IPS-NIHi7 (cell line): ENCODE results near the gene ZFP57.

Source experiments
- DNase-seq: peaks from one replicate; pipeline ENCODE4 v3.0.0; 2012; ENCODE audit warnings: mixed read lengths; ENCODE audit errors: extremely low spot score

Gene ZFP57

GRCh38 chr6:29656157-29656556 is 24.8 kb downstream of the ZFP57 start:
- DNase-seq: no peak

DNA sequence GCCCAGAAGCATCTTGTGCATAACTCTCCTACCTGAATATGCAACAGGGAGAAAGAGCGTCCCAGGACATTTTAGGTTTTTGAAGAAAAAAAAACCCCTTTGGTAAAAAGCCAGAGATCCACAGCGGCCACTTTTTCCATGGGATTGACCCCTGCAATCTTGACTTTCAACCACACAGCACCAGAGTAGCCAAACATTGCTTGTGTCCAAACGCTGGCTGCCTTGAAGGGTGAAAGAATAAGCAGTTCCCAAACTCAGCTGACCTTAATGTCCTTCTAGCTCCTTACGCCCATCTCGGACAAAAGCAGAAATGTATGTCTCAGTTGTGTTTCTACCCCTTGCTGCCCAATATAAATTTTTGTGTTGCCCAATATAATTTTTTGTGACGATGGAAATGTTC is 25.3 kb downstream of the ZFP57 start:
- no peak for DNase-seq

DNA sequence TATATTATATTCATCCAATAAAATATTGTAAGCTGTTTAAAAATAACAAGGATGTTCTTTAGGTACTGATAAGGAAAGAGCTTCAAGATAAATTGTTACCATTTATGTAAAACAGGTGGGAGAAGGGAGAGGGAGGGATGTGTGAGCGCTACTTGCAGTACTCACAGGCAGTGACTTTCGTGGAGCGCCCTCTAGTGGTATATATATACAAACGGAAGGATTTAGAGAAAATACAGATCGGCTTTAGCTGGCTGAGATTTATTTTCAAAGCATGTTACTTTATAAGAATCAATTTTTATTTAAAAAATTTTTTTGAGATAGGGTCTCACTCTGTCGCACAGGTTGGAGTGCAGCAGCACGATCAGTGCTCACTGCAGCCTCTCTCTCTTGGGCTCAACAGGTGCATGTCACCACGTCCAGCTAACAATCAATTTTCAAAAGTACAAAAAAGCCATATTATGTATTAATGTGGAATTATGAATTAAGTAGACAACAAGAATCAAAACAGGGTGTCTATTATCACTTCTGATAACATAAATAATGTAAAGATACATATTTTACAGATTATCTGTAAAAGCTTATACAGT is 27.4 kb downstream of the ZFP57 start:
- peak; percentile 61 for DNase-seq

- DNase-seq: no peak
Observed at GRCh38 chr6:29652198-29652584, 28.8 kb downstream of the ZFP57 start.

- no peak for DNase-seq
Observed at GRCh38 chr6:29651413-29652197, 29.3 kb downstream of the ZFP57 start.

- peak; percentile 95 for DNase-seq
Observed at GRCh38 chr6:29649701-29650673, 31.0 kb downstream of the ZFP57 start.

DNA sequence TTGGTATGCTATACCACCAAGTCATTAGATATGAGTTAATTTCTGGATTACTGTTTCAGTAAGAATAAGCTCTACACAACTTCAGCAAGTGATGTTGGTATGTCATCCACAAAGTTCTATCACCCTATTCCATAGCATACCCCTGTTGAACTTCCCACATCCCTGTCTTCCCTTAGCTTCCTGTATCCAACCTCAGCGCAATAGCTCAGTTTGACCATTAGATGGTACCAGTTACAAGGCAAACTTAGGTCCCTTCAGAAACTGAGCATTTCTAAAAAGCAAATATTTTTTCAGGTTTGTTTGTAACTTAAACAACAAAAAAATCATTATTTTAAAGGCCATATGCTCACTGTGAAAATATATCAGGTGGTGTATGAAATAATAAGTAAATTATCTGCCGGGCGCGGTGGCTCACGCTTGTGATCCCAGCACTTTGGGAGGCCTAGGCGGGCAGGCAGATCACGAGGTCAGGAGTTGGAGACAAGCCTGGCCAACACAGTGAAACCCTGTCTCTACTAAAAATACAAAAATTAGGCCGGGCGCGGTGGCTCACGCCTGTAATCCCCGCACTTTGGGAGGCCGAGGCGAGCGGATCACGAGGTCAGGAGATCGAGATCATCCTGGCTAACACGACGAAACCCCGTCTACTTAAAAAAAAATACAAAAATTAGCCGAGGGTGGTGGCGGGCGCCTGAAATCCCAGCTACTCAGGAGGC is 32.9 kb downstream of the ZFP57 start:
- no peak for DNase-seq

GRCh38 chr6:29641430-29642148 is 39.4 kb downstream of the ZFP57 start:
- no peak for DNase-seq

DNA sequence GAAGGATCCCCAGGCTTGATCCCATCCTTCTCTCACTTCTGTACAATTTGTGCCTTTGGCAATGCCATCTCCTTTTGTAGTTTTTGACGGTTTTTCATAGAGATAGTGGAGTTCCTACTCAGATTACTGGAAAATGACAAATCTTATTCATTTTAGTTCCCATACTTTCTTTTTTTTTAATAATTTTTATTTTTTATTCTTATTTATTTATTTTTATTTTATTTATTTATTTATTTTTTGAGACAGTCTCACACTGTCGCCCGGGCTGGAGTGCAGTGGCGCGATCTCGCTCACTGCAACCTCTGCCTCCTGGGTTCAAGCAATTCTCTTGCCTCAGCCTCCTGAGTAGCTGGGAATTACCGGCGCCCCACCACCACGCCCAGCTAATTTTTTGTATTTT is 43.7 kb downstream of the ZFP57 start:
- no peak for DNase-seq

- no peak for DNase-seq
Observed at GRCh38 chr6:29633534-29633905, 47.4 kb downstream of the ZFP57 start.

DNA sequence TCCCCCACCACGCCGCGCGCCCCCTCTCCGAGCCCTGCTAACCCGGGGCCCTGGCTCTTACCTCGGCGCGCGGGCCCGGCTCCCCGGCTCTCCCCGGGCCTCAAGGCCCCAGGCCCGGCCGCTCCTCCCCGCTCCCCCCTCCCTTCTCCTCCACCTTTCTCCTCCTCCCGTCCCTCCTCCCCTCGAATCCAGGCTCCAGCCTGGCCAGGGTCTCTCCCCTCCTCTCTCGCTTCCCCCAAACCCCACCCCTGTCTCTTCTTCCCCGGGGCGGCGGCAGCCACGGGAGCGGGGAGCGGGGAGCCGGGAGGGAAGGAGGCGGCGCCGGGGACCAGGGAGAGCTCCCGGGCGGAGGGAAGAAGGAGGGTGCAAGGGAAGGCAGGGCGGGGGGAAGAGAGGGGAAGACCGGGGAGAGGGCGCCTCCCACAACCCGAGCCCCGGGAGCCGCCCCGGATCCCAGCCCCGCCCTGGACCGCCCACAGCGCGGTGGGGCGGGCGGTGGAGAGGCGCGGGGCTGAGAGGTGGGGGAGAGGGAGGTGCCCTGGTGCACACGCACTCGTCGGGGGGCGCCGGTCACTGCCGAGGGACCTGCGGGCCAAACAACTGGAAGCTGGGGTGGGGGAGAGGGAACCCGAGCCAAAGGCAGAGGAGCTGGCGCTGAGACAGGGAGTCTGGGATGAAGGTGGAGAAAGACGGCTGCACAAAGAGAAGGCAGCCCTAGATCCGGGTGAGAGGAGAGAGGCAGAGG is 48.0 kb downstream of the ZFP57 start, which contains the start of gene GABBR1:
GABBR1 (minus strand) TSS at position 395 of the 745 bp plus-strand sequence. CDS start 798 bp downstream, outside the sequence.
- peak; percentile 91 for DNase-seq

DNA sequence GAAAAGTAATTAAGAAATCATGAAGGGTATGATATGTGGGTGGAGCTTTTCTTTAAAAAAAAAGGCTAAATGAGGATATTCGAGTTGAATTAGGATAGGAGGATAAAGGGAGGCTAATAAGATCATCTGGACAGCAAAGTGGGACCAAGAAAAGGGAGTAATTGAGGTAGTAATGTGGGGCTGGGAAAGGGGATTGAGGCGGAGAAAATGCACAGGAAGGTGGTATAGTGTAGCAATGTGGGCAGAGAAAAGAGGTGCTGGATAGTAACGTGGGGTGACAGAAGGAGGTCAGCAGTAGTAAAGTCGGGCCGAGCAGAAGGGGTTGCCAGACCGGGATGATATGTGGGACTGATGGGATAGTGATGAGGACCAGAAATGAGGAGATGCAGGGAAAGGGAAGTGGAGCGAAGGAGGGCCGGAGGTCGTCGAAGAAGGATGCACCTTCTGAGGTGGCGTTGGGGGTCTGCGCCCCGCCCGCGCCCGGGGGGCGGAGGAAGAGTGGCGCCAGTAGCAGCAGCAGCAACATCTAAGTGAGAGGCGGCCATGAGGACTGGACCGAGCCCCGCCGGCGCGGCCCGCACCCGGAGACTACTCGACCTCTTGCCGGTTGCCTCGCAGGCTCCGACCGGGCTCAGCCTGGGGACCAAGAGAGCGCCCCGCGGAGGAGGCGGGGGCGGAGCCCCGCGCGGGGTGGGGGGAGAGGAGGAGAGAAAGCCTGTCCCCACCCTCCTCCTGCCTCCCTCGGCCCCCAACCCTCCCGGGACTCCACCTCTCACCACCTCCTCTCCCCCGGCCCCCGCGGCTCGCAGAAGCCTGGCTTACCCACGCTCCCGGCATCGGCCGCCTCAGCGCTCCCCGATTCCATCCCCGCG is 48.9 kb downstream of the ZFP57 start:
- peak; percentile 56 for DNase-seq

DNA sequence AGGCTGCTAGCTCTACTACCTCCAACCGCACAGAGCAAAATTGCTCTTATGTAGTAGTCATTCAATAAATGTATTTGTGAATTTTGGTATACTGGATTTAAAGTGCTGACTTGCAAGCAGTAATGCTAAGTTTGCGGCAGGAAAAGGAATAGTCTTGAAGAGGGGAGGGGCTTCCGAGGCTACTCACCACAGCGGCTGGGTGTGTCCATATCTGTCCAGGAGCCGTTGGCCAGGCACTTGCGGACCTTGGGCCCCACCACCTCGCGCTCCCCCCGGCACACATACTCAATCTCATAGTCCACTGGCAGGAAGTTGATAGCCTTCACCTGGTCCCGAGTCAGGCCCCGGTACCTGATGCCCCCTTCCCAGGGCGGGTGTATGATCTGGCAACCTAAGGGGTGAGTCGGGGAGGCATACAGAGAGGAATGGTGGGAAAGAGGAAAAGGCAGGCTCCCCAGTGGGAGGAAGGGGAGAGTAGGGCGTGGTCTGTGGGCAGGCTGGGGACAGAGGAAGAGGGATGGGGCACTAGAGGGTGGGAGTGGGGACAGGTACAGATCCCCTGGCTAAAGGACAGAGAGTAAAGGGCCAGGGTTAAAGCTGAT is 49.6 kb downstream of the ZFP57 start:
- DNase-seq: no peak

DNA sequence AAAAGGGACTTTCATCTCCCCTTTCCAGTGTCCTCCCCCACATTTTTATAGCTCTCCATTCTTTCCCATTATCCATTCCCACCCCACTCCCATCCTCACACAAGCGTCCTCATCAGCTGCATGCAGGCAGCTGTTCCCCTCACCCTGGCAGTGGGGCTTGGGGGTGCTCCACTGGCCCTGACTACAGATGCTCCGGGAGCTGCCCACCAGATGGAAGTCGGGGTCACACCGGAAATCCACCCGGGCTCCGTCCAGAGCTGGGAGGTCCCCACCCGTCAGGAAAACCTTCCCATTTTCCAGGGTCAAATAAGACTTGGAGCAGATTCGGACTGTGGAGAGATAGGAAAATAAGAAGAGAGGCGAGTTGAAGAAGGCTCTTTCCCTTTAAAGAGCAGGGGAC is 50.6 kb downstream of the ZFP57 start:
- no peak for DNase-seq

DNA sequence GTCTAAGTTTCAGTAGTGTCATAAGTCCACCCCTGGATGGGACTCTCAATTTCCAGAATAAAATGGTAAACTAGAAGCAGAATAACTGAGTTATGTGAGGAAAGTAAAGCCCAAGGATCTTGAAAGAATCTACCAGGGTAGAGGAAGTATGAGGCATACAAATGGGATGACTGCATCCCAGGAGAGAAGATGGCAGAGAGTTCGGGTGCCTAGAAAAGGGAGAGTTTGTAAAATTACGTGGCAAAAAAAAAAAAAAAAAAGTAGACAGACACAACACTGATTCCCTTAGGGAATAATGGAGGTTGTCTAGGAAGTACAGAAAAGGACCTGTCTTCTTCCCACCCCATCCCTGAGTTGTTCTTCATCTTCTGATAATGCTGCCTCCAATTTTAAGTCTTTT is 51.4 kb downstream of the ZFP57 start:
- no peak for DNase-seq

DNA sequence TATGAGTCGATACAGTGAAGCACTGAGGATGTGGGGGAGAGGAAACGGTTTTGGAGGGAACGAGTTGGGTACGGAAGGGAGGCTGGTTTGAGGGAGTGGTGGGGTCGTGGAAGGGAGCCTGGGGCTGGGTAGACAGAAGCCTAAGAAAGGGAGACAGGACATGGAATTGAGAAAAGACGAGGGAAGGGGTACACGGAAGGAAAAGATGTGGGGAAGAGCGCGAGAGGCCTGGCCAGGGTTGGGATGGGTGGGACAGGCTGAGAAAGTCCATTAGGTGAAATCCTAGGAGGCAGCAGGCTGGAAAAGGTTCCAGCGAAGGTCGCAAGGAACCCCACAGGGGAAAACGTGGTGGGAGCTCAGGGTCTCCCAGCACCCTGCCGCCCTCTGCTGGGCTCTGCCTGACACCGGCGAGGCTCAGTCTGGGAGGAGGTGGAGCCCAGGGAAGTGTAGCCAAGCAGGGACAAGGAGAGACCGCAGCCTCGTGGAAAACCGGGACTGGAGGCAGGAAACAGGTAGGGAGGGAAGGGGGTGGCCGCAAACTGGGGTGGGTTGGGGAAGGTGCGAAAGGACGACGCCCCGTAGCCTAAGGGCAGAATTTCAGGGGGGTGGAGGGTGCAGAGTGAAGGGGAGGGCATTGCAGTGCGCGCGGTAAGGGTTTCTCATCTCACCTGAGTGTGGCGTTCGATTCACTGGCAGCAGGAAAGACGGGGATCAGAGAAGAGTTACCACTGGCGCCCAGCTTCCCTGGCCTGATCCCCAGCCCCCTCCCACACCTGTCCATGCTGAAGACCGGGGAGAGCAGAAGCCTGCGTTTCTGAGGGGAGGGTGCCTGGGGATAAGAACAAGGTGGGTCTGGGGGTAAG is 52.3 kb downstream of the ZFP57 start:
- DNase-seq: peak; percentile 79

GRCh38 chr6:29627755-29628418 is 53.1 kb downstream of the ZFP57 start:
- peak; percentile 85 for DNase-seq
